Sigmoid colon (tissue), 4 donors: ENCODE results near the gene FUS.

Experiments
- EP300 ChIP-seq, 4 donors: sonication (generic); formaldehyde crosslinking; IDR thresholded peaks; one replicate each; pipeline ENCODE4 v1.6.1; 2017; ENCODE audit warnings: antibody characterized with exemption in 4 of 4
- POLR2A ChIP-seq, 2 donors: fragments of 450-650 bp; IDR thresholded peaks; one replicate each; pipeline ENCODE4 v1.6.1; 2016; ENCODE audit warnings: antibody characterized with exemption in 2 of 2, mild to moderate bottlenecking in 2 of 2, moderate library complexity in 2 of 2
- TF ChIP-seq, protein P1 (sequence below), 4 experiments: fragments of 450-650 bp in 3 of 4; fragments of 200-600 bp in 1 of 4; IDR thresholded peaks; one replicate each; pipeline ENCODE4 v1.5.1; 2016 to 2019; ENCODE audit warnings: antibody characterized with exemption in 4 of 4, mild to moderate bottlenecking in 3 of 4, moderate library complexity in 2 of 4

GRCh38 chr16:31186176-31186575 is 6.2 kb downstream of the FUS start:
- no peak for TF ChIP-seq POLR2A (IDR thresholded peaks at IDR 0.05)
- TF ChIP-seq, protein P1, sequence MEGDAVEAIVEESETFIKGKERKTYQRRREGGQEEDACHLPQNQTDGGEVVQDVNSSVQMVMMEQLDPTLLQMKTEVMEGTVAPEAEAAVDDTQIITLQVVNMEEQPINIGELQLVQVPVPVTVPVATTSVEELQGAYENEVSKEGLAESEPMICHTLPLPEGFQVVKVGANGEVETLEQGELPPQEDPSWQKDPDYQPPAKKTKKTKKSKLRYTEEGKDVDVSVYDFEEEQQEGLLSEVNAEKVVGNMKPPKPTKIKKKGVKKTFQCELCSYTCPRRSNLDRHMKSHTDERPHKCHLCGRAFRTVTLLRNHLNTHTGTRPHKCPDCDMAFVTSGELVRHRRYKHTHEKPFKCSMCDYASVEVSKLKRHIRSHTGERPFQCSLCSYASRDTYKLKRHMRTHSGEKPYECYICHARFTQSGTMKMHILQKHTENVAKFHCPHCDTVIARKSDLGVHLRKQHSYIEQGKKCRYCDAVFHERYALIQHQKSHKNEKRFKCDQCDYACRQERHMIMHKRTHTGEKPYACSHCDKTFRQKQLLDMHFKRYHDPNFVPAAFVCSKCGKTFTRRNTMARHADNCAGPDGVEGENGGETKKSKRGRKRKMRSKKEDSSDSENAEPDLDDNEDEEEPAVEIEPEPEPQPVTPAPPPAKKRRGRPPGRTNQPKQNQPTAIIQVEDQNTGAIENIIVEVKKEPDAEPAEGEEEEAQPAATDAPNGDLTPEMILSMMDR (IDR thresholded peaks at IDR 0.05): no peak
- no peak for TF ChIP-seq EP300 (IDR thresholded peaks at IDR 0.05)
